Measurements from ENCODE around the gene COMMD1.
"Not testable (repeated sequence)": the region's sequence is repeated elsewhere in the genome, so short reads cannot be mapped to it uniquely, and the experiment has no call there.

COMMD1 gene

GRCh38 chr2:61924895-61925663 is 19.6 kb downstream of the COMMD1 start:
- no peak for DNase-seq

- no peak for DNase-seq
These were observed 21.3 kb downstream of the COMMD1 start for GRCh38 chr2:61926531-61927477.

- DNase-seq = no peak
These were observed 23.5 kb downstream of the COMMD1 start for GRCh38 chr2:61928826-61929461.

GRCh38 chr2:61937098-61937497 is 31.6 kb downstream of the COMMD1 start:
- no peak for DNase-seq

- DNase-seq = no peak
These were observed 32.4 kb downstream of the COMMD1 start for GRCh38 chr2:61937886-61938285.

- no peak for DNase-seq
These were observed 33.0 kb downstream of the COMMD1 start for GRCh38 chr2:61938511-61938910.

- DNase-seq = no peak
These were observed 37.8 kb downstream of the COMMD1 start for GRCh38 chr2:61943251-61943650.

- DNase-seq = no peak
These were observed 41.2 kb downstream of the COMMD1 start for GRCh38 chr2:61946666-61947065.

- no peak for DNase-seq
These were observed 43.4 kb downstream of the COMMD1 start for GRCh38 chr2:61948661-61949457.

- DNase-seq = no peak
These were observed 43.9 kb downstream of the COMMD1 start for GRCh38 chr2:61949458-61949713.

GRCh38 chr2:61949714-61950560 is 44.5 kb downstream of the COMMD1 start:
- DNase-seq = no peak

GRCh38 chr2:61950571-61951315 is 45.3 kb downstream of the COMMD1 start:
- DNase-seq = no peak

GRCh38 chr2:61951881-61952280 is 46.4 kb downstream of the COMMD1 start:
- DNase-seq = no peak

- DNase-seq = no peak
These were observed 46.8 kb downstream of the COMMD1 start for GRCh38 chr2:61952288-61952687.

GRCh38 chr2:61954856-61955255 is 49.4 kb downstream of the COMMD1 start:
- DNase-seq = not testable (repeated sequence)

GRCh38 chr2:61959381-61960293 is 54.2 kb downstream of the COMMD1 start:
- DNase-seq = no peak

- DNase-seq = no peak
These were observed 55.9 kb downstream of the COMMD1 start for GRCh38 chr2:61961231-61961901.

GRCh38 chr2:61962095-61962984 is 56.9 kb downstream of the COMMD1 start:
- DNase-seq = no peak
